IMR-90 (cell line): ENCODE results near the gene ACKR2.

ENCODE experiments used
- BHLHE40 ChIP-seq: fragments of 150-350 bp; IDR thresholded peaks from 2 replicates; pipeline ENCODE4 v1.6.1; 2016; ENCODE audit warnings: mild to moderate bottlenecking, low read depth, low read length
- CHD1 ChIP-seq: IDR thresholded peaks from 2 replicates; pipeline ENCODE4 v1.6.1; 2012; ENCODE audit warnings: low read depth, low read length, improper control_type of control experiment
- CTCF ChIP-seq: conservative IDR thresholded peaks from 2 replicates; pipeline ENCODE4 v1.5.1; 2012; ENCODE audit warnings: mild to moderate bottlenecking, low read depth, low read length, improper control_type of control experiment
- MAZ ChIP-seq: IDR thresholded peaks from 2 replicates; pipeline ENCODE4 v1.6.1; 2012; ENCODE audit warnings: low read depth, mild to moderate bottlenecking, low read length, improper control_type of control experiment, moderate library complexity, borderline replicate concordance
- MXI1 ChIP-seq: IDR thresholded peaks from 2 replicates; pipeline ENCODE4 v1.6.1; 2012; ENCODE audit warnings: low read depth, mild to moderate bottlenecking, low read length, moderate library complexity, borderline replicate concordance
- POLR2A ChIP-seq: IDR thresholded peaks from 2 replicates; pipeline ENCODE4 v1.6.1; 2012; ENCODE audit warnings: mild to moderate bottlenecking, low read depth, low read length
- RCOR1 ChIP-seq: IDR thresholded peaks from 2 replicates; pipeline ENCODE4 v1.6.1; 2012; ENCODE audit warnings: mild to moderate bottlenecking, low read length, improper control_type of control experiment; ENCODE audit not compliant: insufficient replicate concordance
- RFX5 ChIP-seq: IDR thresholded peaks from 2 replicates; pipeline ENCODE4 v1.8.0; 2012; ENCODE audit warnings: low read depth, mild to moderate bottlenecking, low read length, moderate library complexity
- USF2 ChIP-seq: fragments of 150-350 bp; IDR thresholded peaks from 2 replicates; pipeline ENCODE4 v1.6.1; 2017; ENCODE audit warnings: mild to moderate bottlenecking, antibody characterized with exemption, low read length, low read depth

- TF ChIP-seq RCOR1 (no peak), CTCF (peak; percentile 40), RFX5 (no peak), POLR2A (no peak), BHLHE40 (no peak), USF2 (no peak), CHD1 (no peak), MXI1 (no peak), MAZ (no peak)
Measured at GRCh38 chr3:42830437-42831320, 21.4 kb downstream of the ACKR2 start.
